CD14-positive monocyte (primary cell): Measurements from ENCODE around the gene DTWD2. TPM values are rescaled to one million over a fixed set of nuclear protein-coding genes. Genes with fewer than 3 reads are reported as not detected.
"Not testable (repeated sequence)": the region's sequence is repeated elsewhere in the genome, so short reads cannot be mapped to it uniquely, and the experiment has no call there.

Source experiments
- DNase-seq, 3 donors: peaks; one replicate each; pipeline ENCODE4 v3.0.0-alpha.2; 2011 to 2022
- H2AFZ ChIP-seq: 2 replicates; pipeline ENCODE4 v1.6.0; 2012; ENCODE audit warnings: mild to moderate bottlenecking, low read depth, low read length, inconsistent platforms; ENCODE audit not compliant: insufficient read depth, poor library complexity, severe bottlenecking
- H3K27ac ChIP-seq, 2 donors: 1 replicate in 1 of 2; 2 replicates in 1 of 2; pipeline ENCODE4 v1.5.1; 2012 to 2013; ENCODE audit warnings: low read length in 2 of 2, control low read depth in 1 of 2, inconsistent platforms in 1 of 2, low read depth in 1 of 2, mild to moderate bottlenecking in 1 of 2
- H3K27me3 ChIP-seq, 2 donors: one replicate each; pipeline versions ENCODE4 v1.6.0 to v1.6.1; 2011 to 2013; ENCODE audit warnings: low read length in 2 of 2; ENCODE audit not compliant: control insufficient read depth in 2 of 2, insufficient read depth in 2 of 2
- H3K36me3 ChIP-seq, 2 donors: replicated peaks in 1 of 2; 1 replicate in 1 of 2; 2 replicates in 1 of 2; pipeline versions ENCODE4 v1.5.1 to v1.6.1; 2012 to 2013; ENCODE audit warnings: low read length in 2 of 2, control low read depth in 1 of 2, inconsistent platforms in 1 of 2, mild to moderate bottlenecking in 1 of 2; ENCODE audit not compliant: insufficient read depth in 2 of 2, control insufficient read depth in 1 of 2
- H3K4me1 ChIP-seq, 2 donors: 1 replicate in 1 of 2; 2 replicates in 1 of 2; pipeline versions ENCODE4 v1.5.1 to v1.6.1; 2012 to 2013; ENCODE audit warnings: low read length in 2 of 2, control low read depth in 1 of 2, inconsistent platforms in 1 of 2, mild to moderate bottlenecking in 1 of 2, moderate library complexity in 1 of 2; ENCODE audit not compliant: insufficient read depth in 2 of 2, control insufficient read depth in 1 of 2
- H3K4me2 ChIP-seq: replicated peaks from 2 replicates; pipeline ENCODE3; 2012; ENCODE audit warnings: low read length, moderate library complexity, mild to moderate bottlenecking; ENCODE audit not compliant: poor library complexity, severe bottlenecking; ENCODE audit errors: extremely low read depth
- H3K4me3 ChIP-seq, 3 experiments: fragments of 200-600 bp in 1 of 3; sonication (generic) in 1 of 3; replicated peaks in 1 of 3; 1 replicate in 2 of 3; 2 replicates in 1 of 3; pipeline ENCODE4 v1.5.1; 2011 to 2013; ENCODE audit warnings: low read length in 3 of 3, mild to moderate bottlenecking in 3 of 3, control low read depth in 2 of 3, low read depth in 2 of 3, inconsistent platforms in 1 of 3, moderate library complexity in 1 of 3
- H3K79me2 ChIP-seq: 2 replicates; pipeline ENCODE4 v1.6.0; 2012; ENCODE audit warnings: mild to moderate bottlenecking, control low read depth, inconsistent platforms, low read length, moderate library complexity; ENCODE audit not compliant: insufficient read depth
- H3K9ac ChIP-seq: 2 replicates; pipeline ENCODE4 v1.6.0; 2017; ENCODE audit warnings: low read length, mild to moderate bottlenecking; ENCODE audit not compliant: insufficient read depth, poor library complexity, severe bottlenecking
- H3K9me3 ChIP-seq, 2 donors: replicated peaks in 1 of 2; 1 replicate in 1 of 2; 2 replicates in 1 of 2; pipeline versions ENCODE4 v1.5.1 to v1.6.1; 2012 to 2013; ENCODE audit warnings: low read length in 2 of 2, control low read depth in 1 of 2; ENCODE audit not compliant: control insufficient read depth in 1 of 2, insufficient read depth in 1 of 2
- H4K20me1 ChIP-seq: 2 replicates; pipeline ENCODE4 v1.6.0; 2012; ENCODE audit warnings: mild to moderate bottlenecking, low read length, control low read depth, moderate library complexity; ENCODE audit not compliant: insufficient read depth
- H3K27ac Mint-ChIP-seq, 7 donors: one replicate each; pipeline ENCODE4 v1.8.0; 2020; ENCODE audit warnings: mild to moderate bottlenecking in 7 of 7, mixed read lengths in 7 of 7, moderate library complexity in 6 of 7, inconsistent platforms in 2 of 7
- H3K27me3 Mint-ChIP-seq, 3 donors: one replicate each; pipeline ENCODE4 v1.8.0; 2021 to 2022; ENCODE audit warnings: low read depth in 3 of 3, mild to moderate bottlenecking in 3 of 3, mixed read lengths in 3 of 3, moderate library complexity in 3 of 3, inconsistent platforms in 1 of 3
- H3K36me3 Mint-ChIP-seq, 2 donors: one replicate each; pipeline ENCODE4 v1.8.0; 2020; ENCODE audit warnings: mixed read lengths in 2 of 2, inconsistent platforms in 1 of 2, mild to moderate bottlenecking in 1 of 2
- H3K4me1 Mint-ChIP-seq: one replicate; pipeline ENCODE4 v1.8.0; 2020; ENCODE audit warnings: mild to moderate bottlenecking, mixed read lengths
- H3K4me3 Mint-ChIP-seq, 2 donors: one replicate each; pipeline ENCODE4 v1.8.0; 2020; ENCODE audit warnings: mild to moderate bottlenecking in 2 of 2, mixed read lengths in 2 of 2, moderate library complexity in 1 of 2
- H3K9me3 Mint-ChIP-seq, 7 donors: one replicate each; pipeline ENCODE4 v1.8.0; 2020 to 2022; ENCODE audit warnings: mixed read lengths in 7 of 7, mild to moderate bottlenecking in 6 of 7, moderate library complexity in 6 of 7, inconsistent platforms in 2 of 7
- WGBS: methylation state at CpG from one replicate; pipeline ENCODE4 v1.1.5; 2013; ENCODE audit warnings: missing lambda C conversion rate; ENCODE audit not compliant: insufficient coverage; 5-methylcytosine and 5-hydroxymethylcytosine counted together
- intact Hi-C, 2 donors: fragments of 100-400 bp; cut with micrococcal nuclease; formaldehyde crosslinking; loops; one replicate each; pipeline versions ENCODE4 v1.15.0 to v1.15.1; 2023
- polyA plus RNA-seq, 3 donors: library from polyadenylated mRNA; depleted of rRNA in 1 of 3; unstranded in 2 of 3; stranded (reverse) in 1 of 3; fragments of 300-500 nt in 2 of 3; fragments of >200 nt in 1 of 3; fragmentation: Illumina TruSeq in 2 of 3; gene quantifications; 1 replicate in 2 of 3; 2 replicates in 1 of 3; pipeline ENCODE4 v1.2.3, GENCODE V29; 2012 to 2021
- TF ChIP-seq, protein P1 (sequence below): fragments of 200-600 bp; IDR thresholded peaks from one replicate; pipeline ENCODE4 v1.8.0; 2022; ENCODE audit warnings: antibody characterized with exemption, mild to moderate bottlenecking

The DTWD2 gene
- polyA plus RNA-seq, 3 donors: 1.2 to 2.7 (median 2.5) TPM

DNA sequence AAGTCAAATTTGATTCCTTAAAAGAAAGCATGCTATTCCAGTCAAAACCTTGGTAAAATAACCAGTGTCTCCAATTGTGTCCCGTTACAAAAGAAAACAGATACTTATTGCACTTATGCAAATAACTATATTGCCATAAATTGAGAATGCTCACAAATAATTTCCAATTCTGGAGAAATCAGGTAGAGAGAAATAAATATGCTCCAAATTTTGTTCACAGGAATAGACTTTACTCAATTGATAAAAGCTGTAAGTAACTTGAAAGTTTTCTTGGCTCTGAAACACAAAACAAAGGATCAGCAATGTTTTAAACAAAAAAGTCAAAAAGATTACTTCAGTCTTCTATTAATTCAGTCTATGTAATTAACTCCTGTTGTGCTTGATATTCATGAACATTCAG is 7.8 kb upstream of the DTWD2 start:
- Histone ChIP-seq H3K79me2 (no peaks in the 10 kb centered on the region), H3K27me3 (no peaks in the 10 kb centered on the region), H2AFZ (no peak overlapping the region), H3K9ac (no peak overlapping the region), H4K20me1 (no peaks in the 10 kb centered on the region), H3K4me3 (no peak overlapping the region), H3K4me2 (no peak overlapping the region), H3K4me1 (no peaks in the 10 kb centered on the region), H3K36me3 (no peaks in the 10 kb centered on the region), H3K27ac (no peak overlapping the region), H3K9me3 (peaks cover 20 to 21% of the 10 kb centered on the region in 2 donors)
- Mint-ChIP-seq H3K4me3 (no peak overlapping the region), H3K4me1 (no peaks in the 10 kb centered on the region), H3K27ac (no peak overlapping the region), H3K27me3 (no peaks in the 10 kb centered on the region), H3K36me3 (no peaks in the 10 kb centered on the region), H3K9me3 (peaks cover 12 to 54% (median 45%) of the 10 kb centered on the region in 7 donors)
- TF ChIP-seq, protein P1, sequence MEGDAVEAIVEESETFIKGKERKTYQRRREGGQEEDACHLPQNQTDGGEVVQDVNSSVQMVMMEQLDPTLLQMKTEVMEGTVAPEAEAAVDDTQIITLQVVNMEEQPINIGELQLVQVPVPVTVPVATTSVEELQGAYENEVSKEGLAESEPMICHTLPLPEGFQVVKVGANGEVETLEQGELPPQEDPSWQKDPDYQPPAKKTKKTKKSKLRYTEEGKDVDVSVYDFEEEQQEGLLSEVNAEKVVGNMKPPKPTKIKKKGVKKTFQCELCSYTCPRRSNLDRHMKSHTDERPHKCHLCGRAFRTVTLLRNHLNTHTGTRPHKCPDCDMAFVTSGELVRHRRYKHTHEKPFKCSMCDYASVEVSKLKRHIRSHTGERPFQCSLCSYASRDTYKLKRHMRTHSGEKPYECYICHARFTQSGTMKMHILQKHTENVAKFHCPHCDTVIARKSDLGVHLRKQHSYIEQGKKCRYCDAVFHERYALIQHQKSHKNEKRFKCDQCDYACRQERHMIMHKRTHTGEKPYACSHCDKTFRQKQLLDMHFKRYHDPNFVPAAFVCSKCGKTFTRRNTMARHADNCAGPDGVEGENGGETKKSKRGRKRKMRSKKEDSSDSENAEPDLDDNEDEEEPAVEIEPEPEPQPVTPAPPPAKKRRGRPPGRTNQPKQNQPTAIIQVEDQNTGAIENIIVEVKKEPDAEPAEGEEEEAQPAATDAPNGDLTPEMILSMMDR: no peak
- WGBS: no CpG with 5 or more reads among the region's 1 CpG
- DNase-seq: no peak
- intact Hi-C loops: no loop called here

DNA sequence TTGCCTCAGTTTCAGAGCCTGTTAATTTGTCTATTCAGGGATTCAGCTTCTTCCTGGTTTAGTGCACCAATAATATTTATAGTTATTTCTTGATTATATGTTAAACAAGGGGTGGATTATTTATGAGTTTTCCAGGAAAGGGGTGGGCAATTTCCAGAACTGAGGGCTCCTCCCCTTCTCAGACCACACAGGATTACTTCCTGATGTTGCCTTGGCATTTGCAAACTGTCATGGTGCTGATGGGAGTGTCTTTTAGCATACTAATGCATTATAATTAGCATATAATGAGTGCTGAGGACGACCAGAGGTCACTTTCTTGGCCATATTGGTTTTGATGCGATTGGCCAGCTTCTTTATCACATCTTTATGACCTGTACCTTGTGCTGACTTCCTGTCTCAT is 6.2 kb upstream of the DTWD2 start:
- no peak overlapping the region for H3K4me3 ChIP-seq
- TF ChIP-seq, protein P1: no peak
- no peaks in the 10 kb centered on the region for H3K36me3 ChIP-seq
- H3K36me3 Mint-ChIP-seq: no peaks in the 10 kb centered on the region
- H3K4me1 ChIP-seq: no peaks in the 10 kb centered on the region
- no peak overlapping the region for H3K27ac Mint-ChIP-seq
- no peak overlapping the region for H3K27ac ChIP-seq
- H3K9ac ChIP-seq: no peak overlapping the region
- no peak overlapping the region for H2AFZ ChIP-seq
- intact Hi-C loops: no loop called here
- H3K79me2 ChIP-seq: no peaks in the 10 kb centered on the region
- no peaks in the 10 kb centered on the region for H3K27me3 Mint-ChIP-seq
- no peaks in the 10 kb centered on the region for H3K4me1 Mint-ChIP-seq
- H3K9me3 Mint-ChIP-seq: peaks cover 9 to 48% (median 39%) of the 10 kb centered on the region in 7 donors
- H3K27me3 ChIP-seq: no peaks in the 10 kb centered on the region
- H3K4me3 Mint-ChIP-seq: no peak overlapping the region
- no peak for DNase-seq
- H4K20me1 ChIP-seq: no peaks in the 10 kb centered on the region
- peaks cover 16 to 18% of the 10 kb centered on the region in 2 donors for H3K9me3 ChIP-seq
- WGBS: 100% methylated on average over 2 of the region's 2 CpGs
- no peak overlapping the region for H3K4me2 ChIP-seq

DNA sequence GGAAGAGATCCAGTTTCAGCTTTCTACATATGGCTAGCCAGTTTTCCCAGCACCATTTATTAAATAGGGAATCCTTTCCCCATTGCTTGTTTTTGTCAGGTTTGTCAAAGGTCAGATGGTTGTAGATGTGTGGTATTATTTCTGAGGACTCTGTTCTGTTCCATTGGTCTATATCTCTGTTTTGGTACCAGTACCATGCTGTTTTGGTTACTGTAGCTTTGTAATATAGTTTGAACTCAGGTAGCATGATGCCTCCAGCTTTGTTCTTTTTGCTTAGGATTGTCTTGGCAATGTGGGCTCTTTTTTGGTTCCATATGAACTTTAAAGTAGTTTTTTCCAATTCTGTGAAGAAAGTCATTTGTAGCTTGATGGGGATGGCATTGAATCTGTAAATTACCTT is 4.8 kb upstream of the DTWD2 start:
- H3K36me3 ChIP-seq, DNase-seq, H3K4me1 Mint-ChIP-seq, H3K4me1 ChIP-seq, H3K27me3 ChIP-seq, H3K27me3 Mint-ChIP-seq, H3K27ac ChIP-seq, intact Hi-C loops, H2AFZ ChIP-seq, H3K27ac Mint-ChIP-seq, H4K20me1 ChIP-seq, H3K9ac ChIP-seq, H3K4me3 Mint-ChIP-seq, H3K36me3 Mint-ChIP-seq, H3K4me3 ChIP-seq, H3K79me2 ChIP-seq, H3K4me2 ChIP-seq: not testable (repeated sequence)
- peaks cover 8 to 16% of the 10 kb centered on the region in 2 donors for H3K9me3 ChIP-seq
- H3K9me3 Mint-ChIP-seq: peaks cover 0 to 34% (median 30%) of the 10 kb centered on the region in 7 donors
